HG02852 (cell line): ENCODE data around the gene CRISP3.

ENCODE experiments used
- ATAC-seq: cut with Tn5 transposase; IDR thresholded peaks from one replicate; pipeline ENCODE4 v1.9.1; 2021; ENCODE audit warnings: mild to moderate bottlenecking, moderate library complexity; ENCODE audit not compliant: unreplicated experiment

CRISP3 gene

GRCh38 chr6:49693512-49693911 lies 50.7 kb downstream of the CRISP3 start:
- ATAC-seq: no peak

DNA sequence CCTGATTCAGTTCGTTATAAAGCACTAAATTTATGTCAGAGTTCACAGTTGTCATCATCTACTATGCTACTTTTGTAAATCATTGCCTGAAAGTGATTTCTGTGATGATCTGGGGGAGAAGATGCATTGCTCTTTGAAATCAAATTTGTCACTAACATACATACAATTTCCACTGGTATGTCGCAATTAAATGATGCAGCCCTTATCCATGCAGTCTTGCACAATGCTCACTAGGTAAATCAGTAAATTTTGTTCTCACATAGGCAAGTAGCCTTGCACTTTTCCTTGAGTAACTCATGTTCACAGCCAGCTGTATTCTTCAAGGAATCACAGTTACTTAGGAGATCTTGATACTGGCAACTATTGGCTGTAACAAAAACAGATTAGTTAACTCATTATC lies 51.7 kb downstream of the CRISP3 start:
- ATAC-seq: no peak
